ENCODE measurements around the gene SEC63.

- no peak for TF ChIP-seq SP1 (CRISPR knock-in tag; conservative IDR thresholded peaks at IDR 0.05)
- no peak for TF ChIP-seq CTCF (IDR thresholded peaks at IDR 0.05)
- TF ChIP-seq STAT6 (CRISPR knock-in tag; conservative IDR thresholded peaks at IDR 0.05; ENCODE audit: low read depth) = no peak
- TF ChIP-seq CREB1 (CRISPR knock-in tag; IDR thresholded peaks at IDR 0.05) = no peak
- no peak for TF ChIP-seq ZNF263 (CRISPR knock-in tag; IDR thresholded peaks at IDR 0.05; ENCODE audit: low read depth)
- TF ChIP-seq TEAD4 (CRISPR knock-in tag; IDR thresholded peaks at IDR 0.05) = no peak
- TF ChIP-seq USF2 (CRISPR knock-in tag; IDR thresholded peaks at IDR 0.05) = no peak
Measured at GRCh38 chr6:107973594-107973993, 15.6 kb upstream of the SEC63 start.
